ENCODE data around the gene ZNF622. TPM values are rescaled to one million over a fixed set of nuclear protein-coding genes. Genes with fewer than 3 reads are reported as not detected.

Gene ZNF622
- total and polyA plus RNA-seq, 10 donors, result 11.2 to 23.9 (median 18.6) TPM

GRCh38 chr5:16483361-16483760 is 17.8 kb upstream of the ZNF622 start:
- Histone ChIP-seq H3K27ac (no peak overlapping the region), H3K36me3 (no peaks in the 10 kb centered on the region), H3K4me1 (no peaks in the 10 kb centered on the region), H3K27me3 (replicated peaks in 1 of 7) (no peaks in the 10 kb centered on the region), H3K9me3 (no peaks in the 10 kb centered on the region), H3K4me3 (no peak overlapping the region)
- DNase-seq, result no peak
- intact Hi-C loops (cut with DNase I; ENCODE audit: low total_unique reads), result no loop called here
- no peak for TF ChIP-seq POLR2A (IDR thresholded peaks at IDR 0.05)
- no peak for TF ChIP-seq CTCF (IDR thresholded peaks at IDR 0.05 in 8 of 11, conservative IDR thresholded peaks at IDR 0.05 in 3 of 11)
- no peak for TF ChIP-seq POLR2AphosphoS5 (IDR thresholded peaks at IDR 0.05)

- DNase-seq, result no peak
- H3K27ac ChIP-seq, result no peak overlapping the region
- TF ChIP-seq POLR2AphosphoS5 (IDR thresholded peaks at IDR 0.05) (no peak), CTCF (IDR thresholded peaks at IDR 0.05 in 8 of 11, conservative IDR thresholded peaks at IDR 0.05 in 3 of 11) (no peak), POLR2A (IDR thresholded peaks at IDR 0.05) (no peak)
- H3K27me3 ChIP-seq (replicated peaks in 1 of 7), result no peaks in the 10 kb centered on the region
- no peaks in the 10 kb centered on the region for H3K9me3 ChIP-seq
- no peaks in the 10 kb centered on the region for H3K36me3 ChIP-seq
- 93 to 99% (median 97%) methylated on average over 2 of the region's 2 CpGs for WGBS, 5 donors
- intact Hi-C loops (cut with DNase I; ENCODE audit: low total_unique reads), result no loop called here
- H3K4me1 ChIP-seq, result no peaks in the 10 kb centered on the region
- no peak overlapping the region for H3K4me3 ChIP-seq
Observed at GRCh38 chr5:16482891-16483290, 17.3 kb upstream of the ZNF622 start.

GRCh38 chr5:16480821-16481538 is 15.4 kb upstream of the ZNF622 start:
- Histone ChIP-seq H3K36me3 (no peaks in the 10 kb centered on the region), H3K9me3 (no peaks in the 10 kb centered on the region), H3K27ac (no peak overlapping the region), H3K4me1 (no peaks in the 10 kb centered on the region), H3K27me3 (replicated peaks in 1 of 7) (no peaks in the 10 kb centered on the region), H3K4me3 (no peak overlapping the region)
- TF ChIP-seq POLR2AphosphoS5 (IDR thresholded peaks at IDR 0.05) (no peak), POLR2A (IDR thresholded peaks at IDR 0.05) (no peak), CTCF (IDR thresholded peaks at IDR 0.05 in 8 of 11, conservative IDR thresholded peaks at IDR 0.05 in 3 of 11) (no peak)
- DNase-seq, result no peak
- intact Hi-C loops (cut with DNase I; ENCODE audit: low total_unique reads), result no loop called here
- WGBS, 5 donors, result 75 to 97% (median 93%) methylated on average over 6 of the region's 6 CpGs

GRCh38 chr5:16480144-16480543 is 14.5 kb upstream of the ZNF622 start:
- Histone ChIP-seq H3K4me3 (no peak overlapping the region), H3K4me1 (no peaks in the 10 kb centered on the region), H3K9me3 (no peaks in the 10 kb centered on the region), H3K27me3 (replicated peaks in 1 of 7) (no peaks in the 10 kb centered on the region), H3K36me3 (no peaks in the 10 kb centered on the region), H3K27ac (no peak overlapping the region)
- intact Hi-C loops (cut with DNase I; ENCODE audit: low total_unique reads), result no loop called here
- no peak for DNase-seq
- TF ChIP-seq CTCF (IDR thresholded peaks at IDR 0.05 in 8 of 11, conservative IDR thresholded peaks at IDR 0.05 in 3 of 11) (no peak), POLR2AphosphoS5 (IDR thresholded peaks at IDR 0.05) (no peak), POLR2A (IDR thresholded peaks at IDR 0.05) (no peak)

All from spleen (tissue), 11 donors.